HG02981 (cell line): ENCODE results near the gene RMI1.
"Not testable (repeated sequence)": the region's sequence is repeated elsewhere in the genome, so short reads cannot be mapped to it uniquely, and the experiment has no call there.

Experiments
- ATAC-seq: cut with Tn5 transposase; IDR thresholded peaks from one replicate; pipeline ENCODE4 v1.9.1; 2021; ENCODE audit warnings: mild to moderate bottlenecking, moderate library complexity; ENCODE audit not compliant: unreplicated experiment

The RMI1 gene

GRCh38 chr9:84002344-84002743 is 21.7 kb downstream of the RMI1 start:
- peak; percentile 80 for ATAC-seq

- ATAC-seq = no peak
These were observed 22.6 kb downstream of the RMI1 start for GRCh38 chr9:84003246-84003645.

GRCh38 chr9:84007662-84008061 is 27.1 kb downstream of the RMI1 start:
- no peak for ATAC-seq

- ATAC-seq = no peak
These were observed 43.5 kb downstream of the RMI1 start for GRCh38 chr9:84024041-84024575.

- no peak for ATAC-seq
These were observed 46.6 kb downstream of the RMI1 start for GRCh38 chr9:84027201-84027600.

- ATAC-seq = no peak
These were observed 50.9 kb downstream of the RMI1 start for GRCh38 chr9:84031534-84031933.

- not testable (repeated sequence) for ATAC-seq
These were observed 61.3 kb downstream of the RMI1 start for GRCh38 chr9:84041857-84042256.

- no peak for ATAC-seq
These were observed 65.0 kb downstream of the RMI1 start for GRCh38 chr9:84045481-84046097.
